OCI-LY3 (cell line): ENCODE measurements around the gene MCC.

Experiments
- H2AFZ ChIP-seq: fragments of 200-600, 300-600 bp; shearing (Covaris generic); 2 replicates; pipeline ENCODE4 v1.6.0; 2014; ENCODE audit warnings: antibody characterized with exemption, low read depth, low read length
- H3K27ac ChIP-seq: fragments of 200-600, 300-600 bp; sonication (generic); 2 replicates; pipeline ENCODE4 v1.5.1; 2014; ENCODE audit warnings: mild to moderate bottlenecking, low read length, moderate library complexity, mixed read lengths
- H3K27me3 ChIP-seq: fragments of 200-600, 300-600 bp; sonication (generic); 2 replicates; pipeline ENCODE4 v1.6.1; 2014; ENCODE audit warnings: low read depth, low read length, mixed read lengths
- H3K36me3 ChIP-seq: fragments of 200-600, 300-600 bp; sonication (generic); replicated peaks from 2 replicates; pipeline ENCODE3; 2014; ENCODE audit warnings: low read depth, low read length, mixed read lengths
- H3K4me1 ChIP-seq: fragments of 300-600, 200-600 bp; sonication (generic); 2 replicates; pipeline ENCODE4 v1.6.1; 2014; ENCODE audit warnings: low read length, mixed read lengths
- H3K4me2 ChIP-seq: fragments of 200-600, 300-600 bp; sonication (generic); 2 replicates; pipeline ENCODE4 v1.6.1; 2014; ENCODE audit warnings: low read length, mixed read lengths
- H3K4me3 ChIP-seq: fragments of 300-600, 200-600 bp; sonication (generic); 2 replicates; pipeline ENCODE4 v1.5.1; 2014; ENCODE audit warnings: antibody characterized with exemption, mild to moderate bottlenecking, low read length, moderate library complexity
- H3K79me2 ChIP-seq: fragments of 300-600, 200-600 bp; shearing (Covaris generic); 2 replicates; pipeline ENCODE4 v1.6.1; 2014; ENCODE audit warnings: mild to moderate bottlenecking, low read length, mixed read lengths
- H3K9ac ChIP-seq: fragments of 300-600, 200-600 bp; shearing (Covaris generic); 2 replicates; pipeline ENCODE4 v1.6.0; 2014; ENCODE audit warnings: mild to moderate bottlenecking, low read length, moderate library complexity
- H3K9me3 ChIP-seq: fragments of 200-600, 300-600 bp; shearing (Covaris generic); 2 replicates; pipeline ENCODE4 v1.6.1; 2014; ENCODE audit warnings: low read length, mixed read lengths; ENCODE audit not compliant: insufficient read depth
- H4K20me1 ChIP-seq: fragments of 200-600, 300-600 bp; sonication (generic); 2 replicates; pipeline ENCODE4 v1.6.1; 2016; ENCODE audit warnings: low read length, mixed read lengths; ENCODE audit not compliant: insufficient read depth
- EZH2phosphoT487 ChIP-seq: fragments of 200-600 bp; shearing (Covaris generic); IDR thresholded peaks from 2 replicates; pipeline ENCODE4 v1.6.1; 2018; ENCODE audit warnings: antibody characterized with exemption, mixed run types, low read depth
- TF ChIP-seq, protein P1 (sequence below): fragments of 200-600, 300-600 bp; sonication (generic); IDR thresholded peaks from 2 replicates; pipeline ENCODE4 v1.5.1; 2014; ENCODE audit warnings: antibody characterized with exemption, low read length, low read depth

MCC gene

DNA sequence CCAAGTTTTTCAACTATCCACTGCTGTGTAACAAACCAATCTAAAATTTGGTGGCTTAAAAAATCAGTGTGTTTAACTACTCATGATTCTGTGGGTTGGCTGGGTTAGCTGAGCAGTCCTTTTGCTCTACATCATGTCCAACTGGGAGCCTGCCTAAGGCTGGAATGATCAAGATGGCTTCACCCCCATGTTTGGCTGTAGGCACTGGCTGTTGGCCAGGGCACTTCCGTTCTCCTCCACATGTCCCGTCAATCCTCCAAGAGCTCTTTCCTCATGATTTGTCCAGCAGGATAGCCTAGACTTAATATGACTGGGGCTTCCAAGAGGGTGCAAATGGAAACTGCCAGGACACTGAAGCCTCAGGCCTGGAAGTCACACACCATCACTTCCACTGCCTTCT, 36.5 kb downstream of the MCC start:
- no peak overlapping the region for H2AFZ ChIP-seq
- no peaks in the 10 kb centered on the region for H3K36me3 ChIP-seq
- H3K9me3 ChIP-seq = no peaks in the 10 kb centered on the region
- no peak overlapping the region for H3K9ac ChIP-seq
- H3K4me3 ChIP-seq = no peak overlapping the region
- no peak overlapping the region for H3K4me2 ChIP-seq
- H3K27ac ChIP-seq = no peak overlapping the region
- H4K20me1 ChIP-seq = no peaks in the 10 kb centered on the region
- H3K27me3 ChIP-seq = no peaks in the 10 kb centered on the region
- no peaks in the 10 kb centered on the region for H3K79me2 ChIP-seq
- no peak for TF ChIP-seq EZH2phosphoT487
- TF ChIP-seq, protein P1, sequence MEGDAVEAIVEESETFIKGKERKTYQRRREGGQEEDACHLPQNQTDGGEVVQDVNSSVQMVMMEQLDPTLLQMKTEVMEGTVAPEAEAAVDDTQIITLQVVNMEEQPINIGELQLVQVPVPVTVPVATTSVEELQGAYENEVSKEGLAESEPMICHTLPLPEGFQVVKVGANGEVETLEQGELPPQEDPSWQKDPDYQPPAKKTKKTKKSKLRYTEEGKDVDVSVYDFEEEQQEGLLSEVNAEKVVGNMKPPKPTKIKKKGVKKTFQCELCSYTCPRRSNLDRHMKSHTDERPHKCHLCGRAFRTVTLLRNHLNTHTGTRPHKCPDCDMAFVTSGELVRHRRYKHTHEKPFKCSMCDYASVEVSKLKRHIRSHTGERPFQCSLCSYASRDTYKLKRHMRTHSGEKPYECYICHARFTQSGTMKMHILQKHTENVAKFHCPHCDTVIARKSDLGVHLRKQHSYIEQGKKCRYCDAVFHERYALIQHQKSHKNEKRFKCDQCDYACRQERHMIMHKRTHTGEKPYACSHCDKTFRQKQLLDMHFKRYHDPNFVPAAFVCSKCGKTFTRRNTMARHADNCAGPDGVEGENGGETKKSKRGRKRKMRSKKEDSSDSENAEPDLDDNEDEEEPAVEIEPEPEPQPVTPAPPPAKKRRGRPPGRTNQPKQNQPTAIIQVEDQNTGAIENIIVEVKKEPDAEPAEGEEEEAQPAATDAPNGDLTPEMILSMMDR = no peak
- no peaks in the 10 kb centered on the region for H3K4me1 ChIP-seq

DNA sequence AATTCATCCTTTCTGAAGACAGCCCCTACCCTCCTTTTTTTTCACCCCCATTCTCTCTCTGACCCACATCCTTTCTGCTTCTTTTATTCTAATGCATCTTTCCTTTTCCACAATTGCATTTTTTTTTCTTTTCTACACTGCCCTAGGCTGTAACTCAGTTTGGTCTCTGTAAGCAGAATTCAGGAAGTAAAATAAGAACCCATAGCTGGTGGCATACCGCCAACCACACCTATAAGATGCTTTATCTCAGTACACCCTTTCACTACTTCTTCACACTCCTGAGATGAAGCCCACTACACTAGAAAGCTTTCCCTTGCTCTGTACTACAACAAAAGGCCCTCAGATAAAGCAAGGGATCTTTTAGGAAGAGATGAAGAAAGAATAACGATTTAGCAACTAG, 37.3 kb downstream of the MCC start:
- Histone ChIP-seq H3K4me2 (no peak overlapping the region), H3K4me1 (no peaks in the 10 kb centered on the region), H3K9me3 (no peaks in the 10 kb centered on the region), H3K27me3 (no peaks in the 10 kb centered on the region), H3K79me2 (no peaks in the 10 kb centered on the region), H4K20me1 (no peaks in the 10 kb centered on the region), H3K9ac (no peak overlapping the region), H3K4me3 (no peak overlapping the region), H3K36me3 (no peaks in the 10 kb centered on the region), H3K27ac (no peak overlapping the region), H2AFZ (no peak overlapping the region)
- TF ChIP-seq EZH2phosphoT487 = no peak
- TF ChIP-seq, protein P1 = no peak

DNA sequence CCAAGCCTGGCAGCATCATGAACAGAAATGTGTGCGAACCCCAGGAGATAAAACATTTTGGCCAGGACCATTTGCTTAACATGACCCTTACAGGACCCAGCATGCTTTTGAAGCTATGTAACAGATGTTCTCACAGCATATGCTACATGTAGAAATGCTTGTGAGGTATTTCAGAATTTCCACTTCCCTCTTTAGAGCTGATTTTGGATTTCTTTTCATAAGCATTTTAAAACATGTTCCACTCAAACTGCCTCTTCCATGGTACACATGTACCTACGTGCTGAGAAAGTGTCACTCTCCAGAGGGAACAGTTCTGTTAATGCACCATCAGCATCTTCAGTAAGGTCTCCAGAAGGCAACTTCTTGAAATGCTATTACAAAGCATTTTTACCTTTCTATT, 37.8 kb downstream of the MCC start:
- H3K9ac ChIP-seq = no peak overlapping the region
- no peaks in the 10 kb centered on the region for H4K20me1 ChIP-seq
- no peaks in the 10 kb centered on the region for H3K79me2 ChIP-seq
- no peak overlapping the region for H2AFZ ChIP-seq
- no peaks in the 10 kb centered on the region for H3K9me3 ChIP-seq
- no peaks in the 10 kb centered on the region for H3K27me3 ChIP-seq
- no peak overlapping the region for H3K27ac ChIP-seq
- H3K4me3 ChIP-seq = no peak overlapping the region
- H3K4me1 ChIP-seq = no peaks in the 10 kb centered on the region
- no peak overlapping the region for H3K4me2 ChIP-seq
- TF ChIP-seq, protein P1 = no peak
- no peak for TF ChIP-seq EZH2phosphoT487
- no peaks in the 10 kb centered on the region for H3K36me3 ChIP-seq

DNA sequence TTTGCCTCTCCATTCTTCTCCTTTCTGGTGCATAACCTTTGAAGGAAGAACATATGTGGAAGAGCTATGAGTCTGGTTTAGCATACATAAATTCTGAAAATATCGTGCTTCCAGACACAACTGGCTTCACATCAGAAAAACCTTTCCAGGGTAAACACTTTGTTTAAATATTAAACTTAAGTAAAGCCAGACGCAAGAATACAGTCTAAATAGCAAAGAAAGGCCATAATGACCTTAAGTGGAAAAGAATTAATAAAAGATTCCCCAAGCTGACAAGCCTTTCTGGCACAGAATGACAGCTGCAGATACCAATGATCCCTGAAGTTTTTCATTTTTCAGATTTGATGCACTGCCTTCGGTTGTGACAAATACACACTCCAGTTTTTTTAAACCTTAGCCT, 40.0 kb downstream of the MCC start:
- Histone ChIP-seq H3K4me1 (no peaks in the 10 kb centered on the region), H2AFZ (no peak overlapping the region)

More for the DNA sequence above, 40.0 kb downstream of the MCC start:
- TF ChIP-seq, protein P1 = no peak
- no peak for TF ChIP-seq EZH2phosphoT487
- Histone ChIP-seq H4K20me1 (no peaks in the 10 kb centered on the region), H3K36me3 (no peaks in the 10 kb centered on the region), H3K27me3 (no peaks in the 10 kb centered on the region), H3K79me2 (no peaks in the 10 kb centered on the region), H3K27ac (no peak overlapping the region), H3K4me2 (no peak overlapping the region), H3K4me3 (no peak overlapping the region), H3K9ac (no peak overlapping the region), H3K9me3 (no peaks in the 10 kb centered on the region)
